Ectodermal cell (in vitro differentiated cells): ENCODE results near the gene RNF208.

Experiments used
- H3K27ac ChIP-seq: 2 replicates; pipeline ENCODE4 v1.7.0; 2013; ENCODE audit warnings: mild to moderate bottlenecking, low read depth, low read length; ENCODE audit not compliant: insufficient read depth, poor library complexity, severe bottlenecking
- H3K27me3 ChIP-seq: 2 replicates; pipeline ENCODE4 v1.7.0; 2013; ENCODE audit warnings: mild to moderate bottlenecking, low read length; ENCODE audit not compliant: insufficient read depth, control insufficient read depth, poor library complexity, severe bottlenecking
- H3K36me3 ChIP-seq: one replicate; pipeline ENCODE4 v1.7.0; 2013; ENCODE audit warnings: low read length; ENCODE audit not compliant: control insufficient read depth, insufficient read depth
- H3K4me1 ChIP-seq: one replicate; pipeline ENCODE4 v1.7.0; 2013; ENCODE audit warnings: low read length; ENCODE audit not compliant: control insufficient read depth, insufficient read depth
- H3K4me3 ChIP-seq: 2 replicates; pipeline ENCODE4 v1.7.0; 2013; ENCODE audit warnings: low read depth, low read length, control low read depth; ENCODE audit not compliant: insufficient read depth
- H3K9me3 ChIP-seq: 2 replicates; pipeline ENCODE4 v1.7.0; 2013; ENCODE audit warnings: mild to moderate bottlenecking, low read length, moderate library complexity; ENCODE audit not compliant: control insufficient read depth
- WGBS, 2 experiments: methylation state at CpG; one replicate each; pipeline ENCODE4 v1.1.7; 2013; ENCODE audit warnings: missing lambda C conversion rate in 2 of 2; 5-methylcytosine and 5-hydroxymethylcytosine counted together

RNF208 gene

GRCh38 chr9:137226338-137227053 is 4.5 kb upstream of the RNF208 start:
- Histone ChIP-seq H3K9me3 (no peaks in the 10 kb centered on the region), H3K4me3 (no peak overlapping the region), H3K27ac (no peak overlapping the region), H3K27me3 (peaks cover 16% of the 10 kb centered on the region), H3K36me3 (no peaks in the 10 kb centered on the region), H3K4me1 (no peaks in the 10 kb centered on the region)
- 90 to 92% methylated on average over 18 of the region's 18 CpGs for WGBS, 2 experiments

- 89% methylated on average over 21 of the region's 21 CpGs for WGBS, 2 experiments
- H3K36me3 ChIP-seq = no peaks in the 10 kb centered on the region
- no peak overlapping the region for H3K27ac ChIP-seq
- H3K4me3 ChIP-seq = no peak overlapping the region
- peaks cover 19% of the 10 kb centered on the region for H3K27me3 ChIP-seq
- no peaks in the 10 kb centered on the region for H3K4me1 ChIP-seq
- no peaks in the 10 kb centered on the region for H3K9me3 ChIP-seq
These were observed 3.8 kb upstream of the RNF208 start for GRCh38 chr9:137225699-137226331.

GRCh38 chr9:137224830-137225694 is 3.0 kb upstream of the RNF208 start, which contains the start of gene CYSRT1:
TSS of gene CYSRT1 (plus strand) at chr9:137225174. CDS start at chr9:137225622, 448 bp downstream.
- no peaks in the 10 kb centered on the region for H3K36me3 ChIP-seq

GRCh38 chr9:137223078-137223970 is 1.3 kb upstream of the RNF208 start:
- H3K27ac ChIP-seq = no peak overlapping the region
- H3K4me3 ChIP-seq = peak overlapping the region; percentile 86
- H3K27me3 ChIP-seq = peaks cover 22% of the 10 kb centered on the region
- H3K4me1 ChIP-seq = no peaks in the 10 kb centered on the region
- WGBS, 2 experiments = 3% methylated on average over 63 of the region's 63 CpGs
- H3K9me3 ChIP-seq = no peaks in the 10 kb centered on the region
- H3K36me3 ChIP-seq = no peaks in the 10 kb centered on the region

More at GRCh38 chr9:137224830-137225694, 3.0 kb upstream of the RNF208 start, which contains the start of gene CYSRT1:
- peaks cover 22% of the 10 kb centered on the region for H3K27me3 ChIP-seq
- WGBS, 2 experiments = 77 to 79% methylated on average over 23 of the region's 23 CpGs
- no peaks in the 10 kb centered on the region for H3K9me3 ChIP-seq
- H3K27ac ChIP-seq = no peak within 1 kb of the TSS
- no peaks in the 10 kb centered on the region for H3K4me1 ChIP-seq
- peak within 1 kb of the TSS; percentile 86 for H3K4me3 ChIP-seq

GRCh38 chr9:137221506-137222111 is 431 bp downstream of the RNF208 start:
- H3K4me1 ChIP-seq = no peaks in the 10 kb centered on the region
- peaks cover 22% of the 10 kb centered on the region for H3K27me3 ChIP-seq
- peak overlapping the region; percentile 29 for H3K4me3 ChIP-seq
- H3K27ac ChIP-seq = no peak overlapping the region
- no peaks in the 10 kb centered on the region for H3K9me3 ChIP-seq
- no peaks in the 10 kb centered on the region for H3K36me3 ChIP-seq
- WGBS, 2 experiments = 5% methylated on average over 61 of the region's 61 CpGs

GRCh38 chr9:137221095-137221505 is 940 bp downstream of the RNF208 start:
- no peaks in the 10 kb centered on the region for H3K9me3 ChIP-seq
- H3K27ac ChIP-seq = no peak overlapping the region
- H3K36me3 ChIP-seq = no peaks in the 10 kb centered on the region
- no peak overlapping the region for H3K4me3 ChIP-seq
- 82 to 85% methylated on average over 13 to 14 of the region's 14 CpGs for WGBS, 2 experiments
- H3K4me1 ChIP-seq = no peaks in the 10 kb centered on the region
- peaks cover 22% of the 10 kb centered on the region for H3K27me3 ChIP-seq

- Histone ChIP-seq H3K4me1 (no peaks in the 10 kb centered on the region), H3K9me3 (no peaks in the 10 kb centered on the region), H3K4me3 (no peak overlapping the region), H3K36me3 (peaks cover 1% of the 10 kb centered on the region), H3K27ac (no peak overlapping the region), H3K27me3 (peaks cover 22% of the 10 kb centered on the region)
- 93% methylated on average over 52 of the region's 52 CpGs for WGBS, 2 experiments
These were observed 1.5 kb downstream of the RNF208 start for GRCh38 chr9:137220317-137221094.

GRCh38 chr9:137219757-137220316 is 2.2 kb downstream of the RNF208 start:
- WGBS, 2 experiments = 95 to 96% methylated on average over 10 of the region's 10 CpGs
- Histone ChIP-seq H3K4me1 (no peaks in the 10 kb centered on the region), H3K9me3 (no peaks in the 10 kb centered on the region), H3K27me3 (peaks cover 22% of the 10 kb centered on the region), H3K4me3 (no peak overlapping the region), H3K27ac (no peak overlapping the region), H3K36me3 (peaks cover 5% of the 10 kb centered on the region)
